GM12878 (cell line): ENCODE data around the gene PRKAG2. TPM values are rescaled to one million over a fixed set of nuclear protein-coding genes. Genes with fewer than 3 reads are reported as not detected.

Experiments used
- ATAC-seq: fragments of 200-7000 bp; cut with Tn5 transposase; 3 replicates; pipeline ENCODE4 v1.9.1; 2020; ENCODE audit warnings: mild to moderate bottlenecking, moderate library complexity
- BruUV-seq: library from RNA; stranded (reverse); fragments of 400-500 nt; replicated peaks from 2 replicates; lab custom pipeline; 2021; lab: Mats Ljungman, UMichigan
- CTCF ChIA-PET: fragments of 300-600 bp; sonication (Branson Sonifier 250); formaldehyde crosslinking; extraction: SDS; loops from one replicate; lab custom pipeline; 2021; ENCODE audit warnings: inconsistent platforms; lab: Yijun Ruan, JAX
- POLR2A ChIA-PET: fragments of 350-600 bp; formaldehyde crosslinking; extraction: SDS; loops from one replicate; lab custom pipeline; 2021; ENCODE audit warnings: inconsistent platforms; lab: Charles Lee
- RAD21 ChIA-PET: fragments of 300-600 bp; sonication (Branson Sonifier 250); formaldehyde crosslinking; loops from one replicate; lab custom pipeline; 2023; ENCODE audit warnings: antibody characterized with exemption; ENCODE audit not compliant: unreplicated experiment; lab: Charles Lee
- SMC1A ChIA-PET: fragments of 300-600 bp; sonication (Branson Sonifier 250); formaldehyde crosslinking; loops from one replicate; lab custom pipeline; 2023; ENCODE audit not compliant: unreplicated experiment, uncharacterized antibody; lab: Charles Lee
- DNase-seq: peaks from one replicate; pipeline ENCODE4 v3.0.0-alpha.2; 2011; ENCODE audit warnings: low read depth, low spot score
- FAIRE-seq: peaks from 3 replicates; lab custom pipeline; 2011; peaks lifted over from hg19 to GRCh38; lab: Jason Lieb, UNC
- H2AFZ ChIP-seq: 2 replicates; pipeline ENCODE4 v1.6.0; 2011; ENCODE audit warnings: low read depth, low read length, control low read depth; ENCODE audit not compliant: control insufficient read depth
- H3K27ac ChIP-seq: 2 replicates; pipeline ENCODE4 v1.5.1; 2011; ENCODE audit warnings: control low read depth; ENCODE audit not compliant: control insufficient read depth, insufficient read depth
- H3K27me3 ChIP-seq, 2 experiments: replicated peaks in 1 of 2; 2 replicates each; pipeline versions ENCODE4 v1.6.0 to v1.6.1; 2011; ENCODE audit warnings: low read length in 1 of 2; ENCODE audit not compliant: control insufficient read depth in 2 of 2, insufficient read depth in 2 of 2
- H3K36me3 ChIP-seq, 2 experiments: 2 replicates each; pipeline ENCODE4 v1.5.1; 2011; ENCODE audit warnings: low read length in 1 of 2; ENCODE audit not compliant: control insufficient read depth in 2 of 2, insufficient read depth in 2 of 2
- H3K4me1 ChIP-seq: 2 replicates; pipeline ENCODE4 v1.6.1; 2011; ENCODE audit warnings: mild to moderate bottlenecking, low read length, moderate library complexity, mixed read lengths; ENCODE audit not compliant: control insufficient read depth, insufficient read depth
- H3K4me2 ChIP-seq: 2 replicates; pipeline ENCODE4 v1.6.0; 2011; ENCODE audit warnings: control low read depth; ENCODE audit not compliant: control insufficient read depth, insufficient read depth
- H3K4me3 ChIP-seq: fragments of 200-600 bp; sonication (generic); 2 replicates; pipeline ENCODE4 v1.5.1; 2016
- H3K79me2 ChIP-seq: 2 replicates; pipeline ENCODE4 v1.6.0; 2011; ENCODE audit warnings: low read length; ENCODE audit not compliant: control insufficient read depth, insufficient read depth
- H3K9ac ChIP-seq: 2 replicates; pipeline ENCODE4 v1.8.0; 2011; ENCODE audit warnings: low read length, control low read depth, mixed read lengths; ENCODE audit not compliant: control insufficient read depth, insufficient read depth
- H3K9me3 ChIP-seq: replicated peaks from 3 replicates; pipeline ENCODE4 v1.5.1; 2011; ENCODE audit warnings: mild to moderate bottlenecking, low read length; ENCODE audit not compliant: control insufficient read depth, insufficient read depth
- H4K20me1 ChIP-seq: 2 replicates; pipeline ENCODE4 v1.6.0; 2011; ENCODE audit not compliant: control insufficient read depth, insufficient read depth
- CTCF ChIP-seq, 3 experiments: IDR thresholded peaks in 2 of 3; conservative IDR thresholded peaks in 1 of 3; 2 replicates each; pipeline ENCODE4 v1.5.1; 2011; ENCODE audit warnings: low read depth in 3 of 3, low read length in 3 of 3, mild to moderate bottlenecking in 3 of 3, control low read depth in 2 of 3, moderate library complexity in 2 of 3, inconsistent platforms in 1 of 3, mixed read lengths in 1 of 3; ENCODE audit not compliant: control insufficient read depth in 2 of 3, insufficient read depth in 1 of 3; ENCODE audit errors: extremely low read depth in 1 of 3
- ETV6 ChIP-seq, 2 experiments: fragments of 450-650 bp in 1 of 2; IDR thresholded peaks in 1 of 2; conservative IDR thresholded peaks in 1 of 2; 2 replicates each; pipeline ENCODE4 v1.6.1; 2014; ENCODE audit warnings: antibody characterized with exemption in 1 of 2, borderline replicate concordance in 1 of 2, low read depth in 1 of 2, mild to moderate bottlenecking in 1 of 2, moderate library complexity in 1 of 2
- WGBS: methylation state at CpG from one replicate; pipeline ENCODE4 v1.1.6; 2016; ENCODE audit warnings: low lambda C conversion rate; ENCODE audit not compliant: insufficient replicate concordance, insufficient coverage; ENCODE audit errors: missing lambda C conversion rate; 5-methylcytosine and 5-hydroxymethylcytosine counted together
- in situ Hi-C: fragments of 300-500 bp; cut with MboI; formaldehyde crosslinking; loops from 9 replicates; pipeline ENCODE4 v1.14.3; 2018; ENCODE audit warnings: mixed read lengths
- intact Hi-C: fragments of 100-400 bp; cut with micrococcal nuclease; formaldehyde crosslinking; loops from one replicate; pipeline ENCODE4 v1.14.2; 2022; ENCODE audit not compliant: unreplicated experiment
- polyA plus RNA-seq, 11 experiments: library from polyadenylated mRNA; depleted of rRNA in 4 of 11; unstranded in 6 of 11; stranded (reverse) in 5 of 11; fragments of >200 nt; fragmentation: Nextera tagmentation in 4 of 11; fragmentation: Illumina TruSeq in 1 of 11; extraction: Ambion mirVana in 4 of 11; extraction: Trizol in 1 of 11; gene quantifications; 1 replicate in 1 of 11; 2 replicates in 10 of 11; pipeline versions ENCODE4 v1.2.1 to v1.2.3, GENCODE V29; 2011 to 2016; ENCODE audit warnings: inconsistent platforms in 2 of 11, missing spikeins in 2 of 11, low read depth in 1 of 11
- total RNA-seq, 4 experiments: library from RNA; depleted of rRNA in 3 of 4; stranded (reverse); fragments of >200 nt in 3 of 4; fragmentation: Illumina TruSeq in 1 of 4; extraction: Trizol in 1 of 4; gene quantifications; 2 replicates each; pipeline versions ENCODE4 v1.2.1 to v1.2.3, GENCODE V29; 2013 to 2021

The PRKAG2 gene
- total and polyA plus RNA-seq, 10 of the 15 experiments (the other 5 are each of a cell fraction or from before 2014, with no cell fraction given), result 3.4 to 8.9 (median 6.8) TPM

GRCh38 chr7:151727579-151728285 lies 149.2 kb downstream of the PRKAG2 start:
- Histone ChIP-seq H3K79me2 (no peaks in the 10 kb centered on the region), H2AFZ (peak overlapping the region; percentile 4; the same call in 1 of the 2 replicates), H3K4me3 (no peak overlapping the region), H3K4me2 (no peak overlapping the region), H3K9me3 (no peaks in the 10 kb centered on the region), H3K9ac (no peak overlapping the region), H3K27ac (no peak overlapping the region), H3K27me3 (no peaks in the 10 kb centered on the region; a peak in 1 of 4 replicates), H3K36me3 (no peaks in the 10 kb centered on the region), H3K4me1 (no peaks in the 10 kb centered on the region; the same call in 1 of the 2 replicates), H4K20me1 (no peaks in the 10 kb centered on the region)
- in situ Hi-C loops (no loop called here), intact Hi-C loops (no loop called here)
- ChIA-PET SMC1A (no interaction called here), RAD21 (interaction anchor here (0.6 kb wide), 1 partner anchor 1242 kb away, joined by 3 read pairs; no protein-coding TSS in a partner anchor), CTCF (no interaction called here), POLR2A (no interaction called here)
- DNase-seq, result no peak
- FAIRE-seq, result no peak
- TF ChIP-seq ETV6 (conservative IDR thresholded peaks at IDR 0.05 in 1 of 2, IDR thresholded peaks at IDR 0.05 in 1 of 2; ENCODE audit: borderline replicate concordance in 1 of 2, low read depth in 1 of 2) (no peak), CTCF (IDR thresholded peaks at IDR 0.05 in 2 of 3, conservative IDR thresholded peaks at IDR 0.05 in 1 of 3; ENCODE audit: control insufficient read depth in 2 of 3, extremely low read depth in 1 of 3, insufficient read depth in 1 of 3, low read depth in 3 of 3, low read length in 3 of 3) (0 out of 6 replicates have a peak, but pooled peaks of 1 of the 3 experiments have one; percentile 4)
- BruUV-seq, result no TSS peak
- ATAC-seq, result peak; percentile 92
- WGBS, result 14% methylated on average over 16 of the region's 18 CpGs
